Hepatocyte (in vitro differentiated cells): ENCODE results near the gene MYBPC2.

Experiments
- EZH2 ChIP-seq: fragments of 200-600 bp; sonication (generic); IDR thresholded peaks from 2 replicates; pipeline ENCODE4 v1.6.1; 2016; ENCODE audit warnings: antibody characterized with exemption, mild to moderate bottlenecking, borderline replicate concordance
- TF ChIP-seq, protein P1 (sequence below): fragments of 200-600 bp; sonication (generic); IDR thresholded peaks from 2 replicates; pipeline ENCODE4 v1.5.1; 2016; ENCODE audit warnings: antibody characterized with exemption, mild to moderate bottlenecking; ENCODE audit not compliant: poor library complexity

DNA sequence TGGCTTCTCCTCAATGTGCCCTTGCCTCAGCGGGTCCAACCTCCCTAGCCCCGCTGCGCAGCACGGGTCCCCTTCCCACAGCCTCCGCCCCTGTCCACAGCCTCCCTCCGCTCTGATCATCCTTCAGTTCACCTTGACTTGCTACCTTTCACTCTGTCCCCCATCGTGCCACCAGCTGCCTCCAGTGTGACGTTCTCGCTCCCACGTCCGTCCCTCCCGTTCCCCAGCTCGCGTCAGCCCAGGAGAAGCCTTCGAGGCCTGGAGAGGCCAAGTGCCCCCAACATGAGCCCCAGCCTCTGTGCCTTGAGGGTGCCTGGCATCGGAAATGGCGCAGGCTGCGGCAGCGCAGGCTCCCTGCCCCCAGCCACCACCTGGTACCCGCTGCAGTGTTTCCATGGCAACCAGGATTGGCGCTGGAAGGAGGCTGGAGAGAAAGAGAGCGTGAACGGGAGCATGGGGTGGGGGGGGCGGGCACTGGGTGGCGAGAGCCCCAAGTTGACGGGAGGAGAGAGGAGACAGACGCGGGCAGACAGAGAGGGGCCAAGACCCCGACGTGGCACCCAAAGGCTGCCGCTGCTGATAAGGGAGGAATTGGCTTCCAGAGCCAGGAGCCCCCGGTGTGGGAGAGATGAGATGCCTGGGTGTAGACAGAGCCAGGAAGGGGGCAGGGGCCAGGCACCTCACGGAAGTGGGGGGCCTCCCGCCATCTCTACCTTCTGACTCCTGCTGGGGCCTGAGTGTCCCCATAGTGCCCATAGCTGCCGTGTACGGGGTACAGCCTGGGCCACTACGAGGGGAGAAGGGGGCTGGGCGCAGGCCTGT, 81.9 kb downstream of the MYBPC2 start:
- TF ChIP-seq, protein P1, sequence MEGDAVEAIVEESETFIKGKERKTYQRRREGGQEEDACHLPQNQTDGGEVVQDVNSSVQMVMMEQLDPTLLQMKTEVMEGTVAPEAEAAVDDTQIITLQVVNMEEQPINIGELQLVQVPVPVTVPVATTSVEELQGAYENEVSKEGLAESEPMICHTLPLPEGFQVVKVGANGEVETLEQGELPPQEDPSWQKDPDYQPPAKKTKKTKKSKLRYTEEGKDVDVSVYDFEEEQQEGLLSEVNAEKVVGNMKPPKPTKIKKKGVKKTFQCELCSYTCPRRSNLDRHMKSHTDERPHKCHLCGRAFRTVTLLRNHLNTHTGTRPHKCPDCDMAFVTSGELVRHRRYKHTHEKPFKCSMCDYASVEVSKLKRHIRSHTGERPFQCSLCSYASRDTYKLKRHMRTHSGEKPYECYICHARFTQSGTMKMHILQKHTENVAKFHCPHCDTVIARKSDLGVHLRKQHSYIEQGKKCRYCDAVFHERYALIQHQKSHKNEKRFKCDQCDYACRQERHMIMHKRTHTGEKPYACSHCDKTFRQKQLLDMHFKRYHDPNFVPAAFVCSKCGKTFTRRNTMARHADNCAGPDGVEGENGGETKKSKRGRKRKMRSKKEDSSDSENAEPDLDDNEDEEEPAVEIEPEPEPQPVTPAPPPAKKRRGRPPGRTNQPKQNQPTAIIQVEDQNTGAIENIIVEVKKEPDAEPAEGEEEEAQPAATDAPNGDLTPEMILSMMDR, result no peak
- no peak for TF ChIP-seq EZH2
